ENCODE data around the gene SCARF1. TPM values are rescaled to one million over a fixed set of nuclear protein-coding genes. Genes with fewer than 3 reads are reported as not detected.

The SCARF1 gene
- total RNA-seq (2021) (3.7 to 5.4 TPM (median 4.9 TPM) in 3 replicates), Bru-seq, nascent RNA (percentile 34 among the genes with signal in this experiment)
- long read RNA-seq, experiment 1, partial matches to known transcripts: 2 of 9 reads
- long read RNA-seq, experiment 1, other reads (novel, unspliced or antisense): 2 of 9 reads
- long read RNA-seq, experiment 2, partial matches to known transcripts: 0 of 2 reads
- long read RNA-seq, experiment 2, other reads (novel, unspliced or antisense): 2 of 2 reads
- long read RNA-seq, experiment 3, partial matches to known transcripts: 1 of 1 reads
- long read RNA-seq, experiment 3, other reads (novel, unspliced or antisense): 0 of 1 reads

DNA sequence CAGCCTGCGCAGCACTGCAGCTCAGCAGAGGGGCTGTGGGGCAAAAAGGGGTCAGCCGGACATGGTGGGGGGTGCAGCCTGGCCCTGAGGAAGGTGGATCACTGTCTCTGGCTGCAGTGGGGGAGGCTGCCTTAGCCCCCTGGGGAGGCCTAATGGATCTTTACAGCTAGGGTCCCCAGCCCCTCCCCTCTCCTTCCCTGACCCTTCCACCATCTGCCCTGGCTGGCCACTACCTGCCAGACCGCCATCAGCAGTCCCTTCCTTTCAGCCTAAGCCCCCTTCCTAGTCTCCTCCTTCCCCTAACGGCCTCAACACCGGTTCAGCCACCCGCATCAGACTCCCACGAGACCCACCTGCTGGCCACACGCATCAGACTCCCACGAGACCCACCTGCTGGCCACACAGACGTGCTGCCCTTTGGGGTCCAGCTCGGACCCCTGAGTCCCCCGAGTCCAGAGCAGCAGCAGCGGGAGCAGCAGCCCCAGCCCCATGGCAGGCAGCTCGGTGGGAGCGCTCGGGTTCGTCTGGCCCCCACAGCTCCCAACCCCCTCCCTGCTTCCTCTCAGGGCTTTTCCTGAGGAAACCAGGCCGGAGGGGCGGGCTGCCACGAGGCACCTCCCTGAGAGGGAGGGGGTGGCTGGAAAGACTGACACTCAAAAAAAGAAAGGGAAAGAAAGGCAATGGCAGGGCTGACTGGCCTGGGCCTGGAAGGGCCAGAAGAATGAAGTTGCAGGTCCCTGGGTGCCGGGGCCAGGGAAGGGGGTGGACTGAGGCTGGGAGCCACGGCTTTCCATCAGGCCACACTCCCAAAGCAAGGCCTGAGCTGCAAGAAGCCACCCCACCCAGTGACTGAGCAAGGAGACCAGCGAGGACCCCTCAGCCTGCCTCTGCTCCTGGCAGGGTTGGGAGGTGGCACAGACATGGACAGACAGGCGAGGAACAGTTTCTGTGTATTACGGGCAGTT lies at the start of gene SCARF1:
SCARF1 (minus strand) TSS at position 526 of the 965 bp plus-strand sequence; CDS start at position 491, 35 bp downstream.
- no peaks in the 10 kb centered on the region for H3K9me3 Mint-ChIP-seq
- TF ChIP-seq RELA (CRISPR knock-in tag; IDR thresholded peaks at IDR 0.05; ENCODE audit: borderline replicate concordance) (no peak), ZNF138 (CRISPR knock-in tag; conservative IDR thresholded peaks at IDR 0.05) (0 out of 2 replicates have a peak, but pooled peaks have one; percentile 7), ZNF317 (CRISPR knock-in tag; IDR thresholded peaks at IDR 0.05; ENCODE audit: borderline replicate concordance, low read depth) (no peak)
- DNase-seq (ENCODE audit: low spot score): peak; percentile 24
- POLR2A ChIA-PET: interaction anchor here (1.0 kb wide), 1 partner anchor 71 kb away, joined by 3 read pairs; no protein-coding TSS in a partner anchor
- ATAC-seq: no peak
- peaks cover 37% of the 10 kb centered on the region for H3K4me1 Mint-ChIP-seq
- H3K36me3 Mint-ChIP-seq: no peaks in the 10 kb centered on the region; the same call in none of the 2 replicates
- H3K27ac Mint-ChIP-seq: peak within 1 kb of the TSS; percentile 32; the same call in 1 of the 2 replicates
- CTCF ChIA-PET: interaction anchor here (0.5 to 7.2 kb wide), 8 partner anchors 14 to 303 kb away, joined by 3 to 133 read pairs (median 4); partner anchors contain the start of gene SLC43A2
- peak within 1 kb of the TSS; percentile 79 for H3K4me3 Mint-ChIP-seq
- peaks cover 6% of the 10 kb centered on the region for H3K27me3 Mint-ChIP-seq (ENCODE audit: low read depth)

DNA sequence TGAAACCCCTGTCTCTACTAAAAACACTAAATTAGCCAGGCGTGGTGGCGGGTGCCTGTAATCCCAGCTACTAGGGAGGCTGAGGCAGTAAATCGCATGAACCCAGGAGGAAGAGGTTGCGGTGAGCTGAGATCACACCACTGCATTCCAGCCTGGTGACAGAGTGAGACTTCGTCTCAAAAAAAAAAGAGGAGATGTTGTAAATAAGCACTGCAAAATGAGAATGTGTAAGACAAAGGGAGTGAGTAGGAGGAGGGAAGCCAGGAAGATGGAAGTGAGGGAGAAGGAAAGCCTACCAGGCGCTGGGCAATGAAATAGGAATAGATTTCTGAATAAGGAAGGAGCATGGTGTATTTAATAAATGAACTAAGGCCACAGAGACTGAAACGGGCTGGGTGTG lies 47.8 kb upstream of the SCARF1 start:
- CTCF ChIA-PET: no interaction called here
- Mint-ChIP-seq H3K4me3 (no peak overlapping the region), H3K27ac (no peak overlapping the region), H3K27me3 (ENCODE audit: low read depth) (peaks cover 6% of the 10 kb centered on the region), H3K9me3 (peaks cover 18% of the 10 kb centered on the region), H3K4me1 (no peaks in the 10 kb centered on the region), H3K36me3 (peaks cover 13% of the 10 kb centered on the region)
- POLR2A ChIA-PET: no interaction called here
- TF ChIP-seq SP1 (CRISPR knock-in tag; conservative IDR thresholded peaks at IDR 0.05) (no peak), MLX (CRISPR knock-in tag; IDR thresholded peaks at IDR 0.05) (no peak), NFYB (CRISPR knock-in tag; conservative IDR thresholded peaks at IDR 0.05; ENCODE audit: low read depth) (no peak), SOX15 (CRISPR knock-in tag; IDR thresholded peaks at IDR 0.05) (no peak), NR2C2 (CRISPR knock-in tag; IDR thresholded peaks at IDR 0.05) (no peak), GRHL2 (CRISPR knock-in tag; IDR thresholded peaks at IDR 0.05; ENCODE audit: insufficient replicate concordance, severe bottlenecking) (no peak), ZNF317 (CRISPR knock-in tag; IDR thresholded peaks at IDR 0.05; ENCODE audit: borderline replicate concordance, low read depth) (no peak), GABPB1 (CRISPR knock-in tag; IDR thresholded peaks at IDR 0.05) (no peak), HMGA2 (CRISPR knock-in tag; IDR thresholded peaks at IDR 0.05) (no peak), TP53 (CRISPR knock-in tag; IDR thresholded peaks at IDR 0.05) (no peak), ZSCAN18 (CRISPR knock-in tag; IDR thresholded peaks at IDR 0.05) (no peak)
- TF ChIP-seq, protein P1, sequence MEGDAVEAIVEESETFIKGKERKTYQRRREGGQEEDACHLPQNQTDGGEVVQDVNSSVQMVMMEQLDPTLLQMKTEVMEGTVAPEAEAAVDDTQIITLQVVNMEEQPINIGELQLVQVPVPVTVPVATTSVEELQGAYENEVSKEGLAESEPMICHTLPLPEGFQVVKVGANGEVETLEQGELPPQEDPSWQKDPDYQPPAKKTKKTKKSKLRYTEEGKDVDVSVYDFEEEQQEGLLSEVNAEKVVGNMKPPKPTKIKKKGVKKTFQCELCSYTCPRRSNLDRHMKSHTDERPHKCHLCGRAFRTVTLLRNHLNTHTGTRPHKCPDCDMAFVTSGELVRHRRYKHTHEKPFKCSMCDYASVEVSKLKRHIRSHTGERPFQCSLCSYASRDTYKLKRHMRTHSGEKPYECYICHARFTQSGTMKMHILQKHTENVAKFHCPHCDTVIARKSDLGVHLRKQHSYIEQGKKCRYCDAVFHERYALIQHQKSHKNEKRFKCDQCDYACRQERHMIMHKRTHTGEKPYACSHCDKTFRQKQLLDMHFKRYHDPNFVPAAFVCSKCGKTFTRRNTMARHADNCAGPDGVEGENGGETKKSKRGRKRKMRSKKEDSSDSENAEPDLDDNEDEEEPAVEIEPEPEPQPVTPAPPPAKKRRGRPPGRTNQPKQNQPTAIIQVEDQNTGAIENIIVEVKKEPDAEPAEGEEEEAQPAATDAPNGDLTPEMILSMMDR (IDR thresholded peaks at IDR 0.05): no peak
- TF ChIP-seq, protein P2, sequence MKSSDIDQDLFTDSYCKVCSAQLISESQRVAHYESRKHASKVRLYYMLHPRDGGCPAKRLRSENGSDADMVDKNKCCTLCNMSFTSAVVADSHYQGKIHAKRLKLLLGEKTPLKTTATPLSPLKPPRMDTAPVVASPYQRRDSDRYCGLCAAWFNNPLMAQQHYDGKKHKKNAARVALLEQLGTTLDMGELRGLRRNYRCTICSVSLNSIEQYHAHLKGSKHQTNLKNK (CRISPR knock-in tag; IDR thresholded peaks at IDR 0.05): no peak
- TF ChIP-seq, protein P3, sequence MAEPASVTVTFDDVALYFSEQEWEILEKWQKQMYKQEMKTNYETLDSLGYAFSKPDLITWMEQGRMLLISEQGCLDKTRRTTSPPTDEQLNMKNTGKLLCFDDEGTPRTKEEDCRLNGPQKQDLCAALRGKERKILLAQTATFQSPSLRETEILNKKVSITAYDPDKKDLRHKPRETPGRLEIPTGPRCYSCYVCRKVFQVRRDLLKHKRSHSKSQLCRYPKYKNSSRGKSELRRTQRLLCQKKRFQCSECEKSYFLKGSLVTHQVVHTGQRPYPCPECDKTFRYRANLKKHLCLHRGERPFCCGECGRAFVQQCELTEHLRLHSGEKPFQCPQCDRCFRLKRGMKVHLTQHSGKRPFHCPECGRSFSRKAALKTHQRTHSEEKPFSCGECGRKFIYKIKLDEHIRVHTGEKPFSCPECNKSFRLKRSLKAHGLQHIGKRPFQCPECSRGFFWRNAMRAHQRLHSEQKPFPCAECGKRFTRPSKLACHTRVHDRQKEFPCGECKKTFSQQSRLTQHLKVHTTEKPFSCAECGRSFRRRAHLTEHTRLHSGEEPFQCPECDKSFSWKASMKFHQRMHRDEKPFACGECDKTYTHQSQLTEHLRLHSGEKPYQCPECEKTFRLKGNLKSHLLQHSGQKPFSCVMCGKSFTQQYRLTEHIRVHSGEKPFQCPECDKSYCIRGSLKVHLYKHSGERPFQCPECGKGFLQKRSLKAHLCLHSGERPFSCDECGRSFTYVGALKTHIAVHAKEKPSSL (CRISPR knock-in tag; conservative IDR thresholded peaks at IDR 0.05): no peak
- TF ChIP-seq, protein P4, sequence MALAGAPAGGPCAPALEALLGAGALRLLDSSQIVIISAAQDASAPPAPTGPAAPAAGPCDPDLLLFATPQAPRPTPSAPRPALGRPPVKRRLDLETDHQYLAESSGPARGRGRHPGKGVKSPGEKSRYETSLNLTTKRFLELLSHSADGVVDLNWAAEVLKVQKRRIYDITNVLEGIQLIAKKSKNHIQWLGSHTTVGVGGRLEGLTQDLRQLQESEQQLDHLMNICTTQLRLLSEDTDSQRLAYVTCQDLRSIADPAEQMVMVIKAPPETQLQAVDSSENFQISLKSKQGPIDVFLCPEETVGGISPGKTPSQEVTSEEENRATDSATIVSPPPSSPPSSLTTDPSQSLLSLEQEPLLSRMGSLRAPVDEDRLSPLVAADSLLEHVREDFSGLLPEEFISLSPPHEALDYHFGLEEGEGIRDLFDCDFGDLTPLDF (CRISPR knock-in tag; IDR thresholded peaks at IDR 0.05): no peak
- no peak for DNase-seq (ENCODE audit: low spot score)
- ATAC-seq: no peak
